HG02981 (cell line): ENCODE data around the gene GNE.
"Not testable (repeated sequence)": the region's sequence is repeated elsewhere in the genome, so short reads cannot be mapped to it uniquely, and the experiment has no call there.

Experiments
- ATAC-seq: cut with Tn5 transposase; IDR thresholded peaks from one replicate; pipeline ENCODE4 v1.9.1; 2021; ENCODE audit warnings: mild to moderate bottlenecking, moderate library complexity; ENCODE audit not compliant: unreplicated experiment

GNE gene

GRCh38 chr9:36268007-36268427 lies 9.8 kb upstream of the GNE start:
- ATAC-seq: no peak

GRCh38 chr9:36264896-36265295 lies 6.6 kb upstream of the GNE start:
- no peak for ATAC-seq

- ATAC-seq: no peak
These were observed 5.4 kb upstream of the GNE start for GRCh38 chr9:36263683-36264082.

GRCh38 chr9:36258996-36259533 lies 817 bp upstream of the GNE start:
- ATAC-seq: no peak

GRCh38 chr9:36251428-36251827 lies 6.8 kb downstream of the GNE start:
- ATAC-seq: no peak

GRCh38 chr9:36250079-36250478 lies 8.2 kb downstream of the GNE start:
- no peak for ATAC-seq

- ATAC-seq: no peak
These were observed 9.1 kb downstream of the GNE start for GRCh38 chr9:36249189-36249588.

GRCh38 chr9:36248061-36248460 lies 10.2 kb downstream of the GNE start:
- ATAC-seq: not testable (repeated sequence)

GRCh38 chr9:36247356-36247755 lies 10.9 kb downstream of the GNE start:
- no peak for ATAC-seq

GRCh38 chr9:36245906-36246305 lies 12.3 kb downstream of the GNE start:
- no peak for ATAC-seq

GRCh38 chr9:36239675-36240074 lies 18.6 kb downstream of the GNE start:
- not testable (repeated sequence) for ATAC-seq

GRCh38 chr9:36239205-36239604 lies 19.0 kb downstream of the GNE start:
- ATAC-seq: not testable (repeated sequence)

GRCh38 chr9:36237230-36237629 lies 21.0 kb downstream of the GNE start:
- ATAC-seq: no peak

GRCh38 chr9:36222449-36222848 lies 35.8 kb downstream of the GNE start:
- no peak for ATAC-seq

GRCh38 chr9:36221667-36222066 lies 36.6 kb downstream of the GNE start:
- no peak for ATAC-seq

GRCh38 chr9:36218411-36218901 lies 39.8 kb downstream of the GNE start:
- ATAC-seq: no peak

GRCh38 chr9:36218011-36218410 lies 40.2 kb downstream of the GNE start:
- ATAC-seq: no peak

- ATAC-seq: no peak
These were observed 40.8 kb downstream of the GNE start for GRCh38 chr9:36217256-36217968.

GRCh38 chr9:36214571-36214970 lies 43.7 kb downstream of the GNE start:
- no peak for ATAC-seq

GRCh38 chr9:36213989-36214388 lies 44.3 kb downstream of the GNE start:
- ATAC-seq: no peak

GRCh38 chr9:36213387-36213786 lies 44.9 kb downstream of the GNE start:
- ATAC-seq: no peak

- no peak for ATAC-seq
These were observed 46.7 kb downstream of the GNE start for GRCh38 chr9:36211510-36211909.

GRCh38 chr9:36210722-36211121 lies 47.5 kb downstream of the GNE start:
- ATAC-seq: no peak
